B cell (primary cell): ENCODE data around the gene ZNHIT3.

Source experiments
- CTCF ChIP-seq: fragments of 200-600 bp; IDR thresholded peaks from one replicate; pipeline ENCODE4 v1.8.0; 2022; ENCODE audit warnings: antibody characterized with exemption, mild to moderate bottlenecking
- EZH2 ChIP-seq: IDR thresholded peaks from 2 replicates; pipeline ENCODE4 v1.6.1; 2012; ENCODE audit warnings: borderline replicate concordance, low read depth, mild to moderate bottlenecking, moderate library complexity, low read length; ENCODE audit not compliant: insufficient read depth, poor library complexity, severe bottlenecking

GRCh38 chr17:36506249-36506826 lies 19.9 kb downstream of the ZNHIT3 start:
- TF ChIP-seq CTCF, result no peak
- TF ChIP-seq EZH2, result no peak
